ENCODE results near the gene ZMYND10. TPM values are rescaled to one million over a fixed set of nuclear protein-coding genes. Genes with fewer than 3 reads are reported as not detected.

The ZMYND10 gene
- total RNA-seq, 1 donor = 2.9 TPM

DNA sequence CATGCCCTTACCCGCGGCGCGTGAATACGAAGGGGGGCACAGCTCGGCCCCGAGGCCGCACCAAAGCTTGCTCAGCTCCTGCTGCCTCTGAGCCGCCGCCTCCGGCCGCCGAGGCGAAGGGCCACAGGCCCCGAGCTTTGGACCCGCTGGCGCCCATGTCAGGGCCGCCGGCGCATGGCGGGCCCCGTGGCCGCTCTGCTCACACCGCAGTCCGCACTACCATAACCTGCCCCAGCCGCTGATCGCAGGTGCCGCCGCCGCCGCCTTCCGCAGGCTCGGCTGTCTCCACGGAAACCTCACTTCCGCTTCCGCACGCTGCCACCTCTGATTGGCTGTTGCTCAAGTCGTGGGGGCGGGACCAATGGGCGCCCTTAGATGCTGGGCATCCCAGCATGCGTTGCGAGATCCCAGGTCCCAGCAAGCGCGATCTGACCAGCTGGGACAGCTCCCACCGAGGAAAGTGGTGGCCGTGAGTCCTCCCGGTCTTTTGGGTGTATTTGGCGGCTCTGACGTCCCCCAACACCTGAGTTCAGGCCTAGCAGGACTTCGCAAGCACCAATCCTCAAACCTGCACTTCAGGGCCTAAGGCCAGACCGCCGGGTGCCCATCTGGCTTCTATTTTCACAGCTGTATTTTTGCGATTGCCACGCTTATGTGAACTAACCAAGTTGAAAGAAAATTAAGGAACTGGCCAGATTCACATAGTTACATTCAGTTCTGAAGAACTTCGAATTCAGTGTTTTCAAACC, 17.4 kb downstream of the ZMYND10 start, which contains the start of gene TUSC2:
Gene TUSC2, minus strand, starts transcription at position 281 of the 749 bp plus-strand sequence. Its CDS starts 124 bp downstream, at position 157.
- Histone ChIP-seq H3K27ac (ENCODE audit: low read depth, low read length) (peak within 1 kb of the TSS; percentile 86), H3K36me3 (ENCODE audit: insufficient read depth, low read length) (peaks cover 47% of the 10 kb centered on the region)
- TF ChIP-seq CTCF (IDR thresholded peaks at IDR 0.05; ENCODE audit: extremely low read depth, low read depth, low read length) = no peak

GRCh38 chr3:50327129-50327528, 18.4 kb downstream of the ZMYND10 start:
- H4K20me1 ChIP-seq (ENCODE audit: insufficient read depth, low read length) = peaks cover 25% of the 10 kb centered on the region
- peaks cover 44% of the 10 kb centered on the region for H3K79me2 ChIP-seq (ENCODE audit: insufficient read depth, low read length)
- no peaks in the 10 kb centered on the region for H3K9me3 ChIP-seq (ENCODE audit: low read depth, low read length)
- peaks cover 12% of the 10 kb centered on the region for H3K4me1 ChIP-seq (ENCODE audit: insufficient read depth, low read length)
- DNase-seq (ENCODE audit: insufficient read length, low spot score, missing footprints) = no peak
- no peak overlapping the region for H2AFZ ChIP-seq (ENCODE audit: low read length)
- peak overlapping the region; percentile 99 for H3K4me2 ChIP-seq (ENCODE audit: insufficient read depth, low read length)
- H3K27me3 ChIP-seq (ENCODE audit: insufficient read depth, low read length) = no peaks in the 10 kb centered on the region
- TF ChIP-seq CTCF (IDR thresholded peaks at IDR 0.05; ENCODE audit: extremely low read depth, low read depth, low read length) = no peak
- peak overlapping the region; percentile 86 for H3K27ac ChIP-seq (ENCODE audit: low read depth, low read length)
- peaks cover 42% of the 10 kb centered on the region for H3K36me3 ChIP-seq (ENCODE audit: insufficient read depth, low read length)
- peak overlapping the region; percentile 94 for H3K4me3 ChIP-seq (ENCODE audit: insufficient read depth, low read length)

More for the DNA sequence above, 17.4 kb downstream of the ZMYND10 start, which contains the start of gene TUSC2:
- Histone ChIP-seq H4K20me1 (ENCODE audit: insufficient read depth, low read length) (peaks cover 28% of the 10 kb centered on the region), H3K4me3 (ENCODE audit: insufficient read depth, low read length) (peak within 1 kb of the TSS; percentile 94), H3K79me2 (ENCODE audit: insufficient read depth, low read length) (peaks cover 54% of the 10 kb centered on the region), H3K4me1 (ENCODE audit: insufficient read depth, low read length) (peaks cover 14% of the 10 kb centered on the region), H3K4me2 (ENCODE audit: insufficient read depth, low read length) (peak within 1 kb of the TSS; percentile 99), H3K27me3 (ENCODE audit: insufficient read depth, low read length) (no peaks in the 10 kb centered on the region), H2AFZ (ENCODE audit: low read length) (peak within 1 kb of the TSS; percentile 94), H3K9me3 (ENCODE audit: low read depth, low read length) (no peaks in the 10 kb centered on the region)
- peak; percentile 100 for DNase-seq (ENCODE audit: insufficient read length, low spot score, missing footprints)

DNA sequence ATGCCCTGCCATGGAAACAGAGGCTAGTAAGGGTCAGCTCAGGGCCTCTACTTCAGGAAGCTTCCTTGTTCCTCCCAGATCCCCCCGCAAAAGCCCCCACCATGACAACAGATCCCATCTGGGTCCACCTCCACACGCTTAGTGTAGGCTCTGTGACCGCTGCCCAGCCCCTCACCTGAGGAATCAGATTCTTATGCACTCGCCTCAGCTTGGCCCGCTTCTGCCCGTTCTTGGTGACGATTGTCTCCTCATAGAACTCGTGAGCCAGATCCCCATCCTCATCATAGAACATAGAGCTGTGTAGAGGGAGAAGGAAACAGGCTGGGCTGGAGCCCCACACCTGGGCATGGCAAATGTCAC, 19.4 kb downstream of the ZMYND10 start:
- Histone ChIP-seq H3K9me3 (ENCODE audit: low read depth, low read length) (no peaks in the 10 kb centered on the region), H3K4me2 (ENCODE audit: insufficient read depth, low read length) (no peak overlapping the region), H3K4me3 (ENCODE audit: insufficient read depth, low read length) (no peak overlapping the region), H3K27me3 (ENCODE audit: insufficient read depth, low read length) (no peaks in the 10 kb centered on the region), H3K36me3 (ENCODE audit: insufficient read depth, low read length) (peaks cover 33% of the 10 kb centered on the region), H3K79me2 (ENCODE audit: insufficient read depth, low read length) (peaks cover 35% of the 10 kb centered on the region), H3K27ac (ENCODE audit: low read depth, low read length) (no peak overlapping the region), H2AFZ (ENCODE audit: low read length) (no peak overlapping the region), H3K4me1 (ENCODE audit: insufficient read depth, low read length) (peaks cover 16% of the 10 kb centered on the region), H4K20me1 (ENCODE audit: insufficient read depth, low read length) (peaks cover 16% of the 10 kb centered on the region)
- TF ChIP-seq CTCF (IDR thresholded peaks at IDR 0.05; ENCODE audit: extremely low read depth, low read depth, low read length) = no peak
- DNase-seq (ENCODE audit: insufficient read length, low spot score, missing footprints) = no peak

GRCh38 chr3:50325497-50326181, 19.9 kb downstream of the ZMYND10 start:
- TF ChIP-seq CTCF (IDR thresholded peaks at IDR 0.05; ENCODE audit: extremely low read depth, low read depth, low read length) = no peak
- Histone ChIP-seq H3K4me2 (ENCODE audit: insufficient read depth, low read length) (no peak overlapping the region), H3K79me2 (ENCODE audit: insufficient read depth, low read length) (peaks cover 31% of the 10 kb centered on the region), H3K27ac (ENCODE audit: low read depth, low read length) (no peak overlapping the region), H3K4me1 (ENCODE audit: insufficient read depth, low read length) (peaks cover 17% of the 10 kb centered on the region), H4K20me1 (ENCODE audit: insufficient read depth, low read length) (peaks cover 13% of the 10 kb centered on the region), H3K4me3 (ENCODE audit: insufficient read depth, low read length) (no peak overlapping the region), H2AFZ (ENCODE audit: low read length) (no peak overlapping the region), H3K9me3 (ENCODE audit: low read depth, low read length) (no peaks in the 10 kb centered on the region), H3K36me3 (ENCODE audit: insufficient read depth, low read length) (peaks cover 28% of the 10 kb centered on the region), H3K27me3 (ENCODE audit: insufficient read depth, low read length) (no peaks in the 10 kb centered on the region)
- no peak for DNase-seq (ENCODE audit: insufficient read length, low spot score, missing footprints)
